GM19452 (cell line): ENCODE data around the gene MBD4.
"Not testable (repeated sequence)": the region's sequence is repeated elsewhere in the genome, so short reads cannot be mapped to it uniquely, and the experiment has no call there.

Experiments
- ATAC-seq: cut with Tn5 transposase; IDR thresholded peaks from one replicate; pipeline ENCODE4 v1.9.1; 2021; ENCODE audit not compliant: unreplicated experiment

The MBD4 gene

GRCh38 chr3:129432671-129433070 is 7.1 kb downstream of the MBD4 start:
- no peak for ATAC-seq

DNA sequence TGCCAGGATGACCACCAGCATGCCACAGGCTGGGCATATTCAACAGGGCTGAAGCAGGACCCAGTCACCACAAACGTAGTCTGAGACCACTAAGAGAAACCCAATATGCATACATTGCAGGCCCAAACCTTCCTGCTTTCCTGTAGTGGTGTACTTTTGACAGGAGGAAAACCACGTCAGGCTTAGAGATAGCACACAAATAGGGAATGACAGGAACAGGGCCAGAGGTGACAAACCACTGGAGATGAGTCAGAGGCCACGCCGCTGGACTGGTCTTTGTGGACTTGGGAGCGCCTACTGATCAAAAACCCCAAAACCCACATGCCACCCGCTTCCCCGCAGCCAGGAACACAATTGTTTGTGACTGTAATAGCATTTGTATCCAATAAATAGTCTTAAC is 7.7 kb downstream of the MBD4 start:
- ATAC-seq, result no peak

DNA sequence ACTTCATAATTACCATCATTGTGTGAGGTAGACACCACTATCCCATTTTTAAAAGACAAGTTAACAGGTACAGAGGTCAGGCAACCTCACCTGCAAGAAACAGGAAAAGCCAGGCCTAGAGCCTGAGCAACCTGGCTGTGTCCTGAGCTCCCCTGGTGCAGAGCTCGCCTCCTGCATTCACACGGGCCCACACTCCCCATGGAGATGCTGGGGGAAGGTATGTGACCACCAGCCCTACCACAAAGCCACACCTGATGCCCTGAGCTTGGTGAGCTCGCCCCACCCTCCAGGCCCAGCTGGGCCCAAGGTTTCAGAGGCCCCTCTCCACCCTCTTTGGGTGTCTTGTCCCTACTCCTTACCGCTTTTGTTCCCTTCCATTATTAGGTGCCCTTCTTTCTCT is 10.1 kb downstream of the MBD4 start:
- ATAC-seq, result no peak

GRCh38 chr3:129429080-129429451 is 10.7 kb downstream of the MBD4 start:
- no peak for ATAC-seq

DNA sequence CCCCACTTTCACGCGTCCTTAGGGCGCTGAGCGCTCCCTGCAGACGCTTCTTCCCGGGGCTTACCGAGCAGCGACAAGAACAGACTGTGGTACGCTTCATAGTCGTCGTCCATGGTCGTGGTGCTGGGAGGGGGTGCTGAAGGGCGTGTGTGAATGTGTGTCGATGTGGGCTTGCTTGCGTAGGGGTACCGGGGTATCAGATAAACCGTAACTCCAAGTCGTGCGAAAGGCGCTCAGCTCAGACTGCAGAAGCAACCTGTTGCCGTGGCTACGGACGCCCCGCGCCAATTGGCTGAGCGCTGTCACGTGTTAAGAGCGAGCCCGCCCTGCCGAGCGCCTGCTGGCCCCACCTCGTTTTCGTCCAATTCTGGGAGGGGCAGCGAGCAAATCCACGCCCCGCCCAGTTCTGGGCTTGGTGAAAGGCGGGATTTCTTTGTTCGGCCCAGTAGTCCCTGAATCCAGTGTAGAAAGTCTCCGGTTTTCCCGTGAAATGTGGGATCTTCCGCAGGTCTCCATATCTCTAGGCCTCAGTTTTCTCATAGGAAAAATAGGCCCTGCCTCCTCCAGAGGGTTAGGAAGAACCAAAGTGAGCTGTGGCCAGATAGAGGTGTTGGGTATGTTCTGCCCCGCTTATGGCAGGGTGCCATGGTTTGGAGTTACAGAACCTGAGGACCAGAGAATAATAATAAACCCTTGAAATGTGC is 11.2 kb downstream of the MBD4 start, which contains the start of gene EFCAB12:
EFCAB12 (minus strand) TSS at position 261 of the 704 bp plus-strand sequence; CDS start at position 113, 148 bp downstream.
- peak; percentile 94 for ATAC-seq

DNA sequence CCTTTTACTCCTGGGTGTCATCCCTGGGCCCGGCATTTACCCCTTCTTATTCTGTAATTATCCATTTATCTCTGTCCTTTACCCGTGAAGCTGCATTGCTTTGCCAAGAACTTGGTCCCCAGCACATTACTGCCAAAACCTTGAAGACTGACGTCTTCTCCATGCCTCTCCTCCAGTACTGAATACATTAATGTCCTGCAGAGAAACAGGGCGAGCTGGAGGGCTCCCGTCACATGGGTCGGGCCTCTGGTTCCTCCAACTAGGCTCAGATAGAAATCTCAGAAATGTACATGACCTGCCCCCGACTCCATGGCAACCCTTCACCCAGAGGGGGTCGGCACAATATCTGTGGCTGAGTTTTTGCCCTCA is 11.8 kb downstream of the MBD4 start:
- no peak for ATAC-seq

DNA sequence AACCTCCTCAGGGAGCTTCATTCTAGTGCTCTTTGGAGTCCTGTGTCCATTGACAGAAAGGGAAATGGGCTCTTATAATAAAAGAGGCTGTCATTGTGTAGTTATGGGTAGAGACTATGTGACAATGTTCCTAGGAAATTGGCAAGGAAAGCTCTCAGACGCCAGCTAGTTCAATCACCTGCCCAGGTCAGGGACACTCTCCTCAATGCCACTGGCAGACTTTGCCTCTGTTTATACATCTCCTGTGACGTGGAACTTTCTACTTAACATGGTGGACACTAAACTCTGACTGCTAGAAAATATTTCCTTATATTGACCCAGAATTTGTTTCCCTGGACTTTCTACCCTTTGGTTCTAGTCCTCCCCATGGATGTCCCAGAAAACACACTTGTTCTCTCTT is 14.1 kb downstream of the MBD4 start:
- ATAC-seq, result no peak

GRCh38 chr3:129425213-129425612 is 14.5 kb downstream of the MBD4 start:
- ATAC-seq, result no peak

DNA sequence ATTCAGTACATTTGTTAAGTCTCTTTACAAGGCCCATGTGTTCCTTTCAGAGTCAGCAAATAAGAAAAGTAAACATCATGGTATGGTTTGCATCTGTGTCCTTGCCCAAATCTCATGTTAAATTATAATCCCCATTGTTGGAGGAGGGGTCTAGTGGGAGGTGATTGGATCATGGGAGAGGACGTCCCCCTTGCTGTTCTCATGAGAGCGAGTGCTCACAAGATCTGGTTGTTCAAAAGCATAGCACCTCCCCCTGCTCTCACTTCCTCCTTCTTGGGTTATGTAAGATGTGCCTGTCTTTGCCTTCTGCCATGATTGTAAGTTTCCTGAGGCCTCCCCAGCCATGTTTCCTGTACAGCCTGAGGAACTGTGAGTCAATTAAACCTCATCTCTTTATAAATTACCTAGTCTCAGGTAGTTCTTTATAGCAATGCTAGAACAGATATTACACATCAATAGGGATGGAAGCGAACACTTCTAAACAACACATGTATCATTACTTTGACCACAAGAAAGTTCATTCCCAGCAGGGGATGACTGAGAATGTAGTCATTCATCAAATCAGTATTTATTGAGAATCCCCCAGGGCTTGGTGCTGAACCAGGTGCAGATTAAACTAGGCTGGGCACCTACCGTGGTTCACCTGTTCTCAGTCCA is 15.4 kb downstream of the MBD4 start:
- ATAC-seq, result peak; percentile 60

- no peak for ATAC-seq
Measured at GRCh38 chr3:129422897-129423296, 16.9 kb downstream of the MBD4 start.

GRCh38 chr3:129421988-129422745 is 17.6 kb downstream of the MBD4 start:
- ATAC-seq, result no peak

DNA sequence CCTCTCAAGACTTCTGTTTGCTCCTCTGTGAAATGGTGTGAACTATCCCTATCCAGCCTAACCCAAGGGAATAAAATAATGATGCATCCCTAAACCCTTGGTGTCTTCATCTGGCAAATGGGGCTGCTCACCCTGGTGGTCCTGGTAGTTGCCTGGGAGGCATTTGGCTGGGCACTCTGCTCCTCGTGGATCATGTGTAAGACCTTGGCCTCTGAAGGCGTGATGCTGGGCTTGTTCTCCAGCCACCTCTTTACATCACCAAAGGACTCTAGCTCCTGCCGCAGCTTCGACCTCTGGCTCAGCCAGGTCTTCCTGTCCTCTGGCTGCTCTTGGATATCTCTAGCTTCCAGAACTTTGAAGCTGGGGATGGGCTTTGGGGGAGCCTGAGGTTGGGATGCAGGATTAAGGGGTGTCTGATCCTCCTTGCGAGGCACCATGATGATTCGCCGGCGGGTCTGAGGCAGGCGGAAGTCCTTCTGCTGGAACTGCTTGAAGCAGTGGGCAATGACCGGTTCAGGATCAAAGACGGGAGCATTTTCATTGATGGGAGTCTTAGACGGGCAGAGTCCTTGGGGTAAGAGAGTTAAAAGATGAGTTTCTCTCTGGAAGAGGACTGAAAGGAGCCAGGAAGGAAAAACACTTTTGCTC is 18.4 kb downstream of the MBD4 start:
- no peak for ATAC-seq

DNA sequence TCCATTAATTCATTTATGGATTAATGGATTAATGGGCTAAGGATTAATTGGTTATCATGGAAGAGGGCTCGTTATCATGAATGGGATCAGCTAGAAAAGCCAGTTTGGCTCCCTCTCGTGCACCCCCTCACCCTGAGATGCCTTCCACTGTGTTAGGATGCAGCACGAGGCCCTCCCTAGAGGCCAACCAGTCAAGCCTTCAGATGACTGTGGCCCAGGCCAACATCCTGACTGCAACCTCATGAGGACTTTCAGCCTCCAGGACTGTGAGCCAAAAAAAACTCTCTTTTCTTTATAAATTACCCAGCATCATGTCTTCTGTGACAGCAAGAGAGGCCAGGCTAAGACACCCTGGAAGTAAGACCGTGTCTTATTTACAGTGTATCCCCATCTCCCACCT is 20.3 kb downstream of the MBD4 start:
- no peak for ATAC-seq

DNA sequence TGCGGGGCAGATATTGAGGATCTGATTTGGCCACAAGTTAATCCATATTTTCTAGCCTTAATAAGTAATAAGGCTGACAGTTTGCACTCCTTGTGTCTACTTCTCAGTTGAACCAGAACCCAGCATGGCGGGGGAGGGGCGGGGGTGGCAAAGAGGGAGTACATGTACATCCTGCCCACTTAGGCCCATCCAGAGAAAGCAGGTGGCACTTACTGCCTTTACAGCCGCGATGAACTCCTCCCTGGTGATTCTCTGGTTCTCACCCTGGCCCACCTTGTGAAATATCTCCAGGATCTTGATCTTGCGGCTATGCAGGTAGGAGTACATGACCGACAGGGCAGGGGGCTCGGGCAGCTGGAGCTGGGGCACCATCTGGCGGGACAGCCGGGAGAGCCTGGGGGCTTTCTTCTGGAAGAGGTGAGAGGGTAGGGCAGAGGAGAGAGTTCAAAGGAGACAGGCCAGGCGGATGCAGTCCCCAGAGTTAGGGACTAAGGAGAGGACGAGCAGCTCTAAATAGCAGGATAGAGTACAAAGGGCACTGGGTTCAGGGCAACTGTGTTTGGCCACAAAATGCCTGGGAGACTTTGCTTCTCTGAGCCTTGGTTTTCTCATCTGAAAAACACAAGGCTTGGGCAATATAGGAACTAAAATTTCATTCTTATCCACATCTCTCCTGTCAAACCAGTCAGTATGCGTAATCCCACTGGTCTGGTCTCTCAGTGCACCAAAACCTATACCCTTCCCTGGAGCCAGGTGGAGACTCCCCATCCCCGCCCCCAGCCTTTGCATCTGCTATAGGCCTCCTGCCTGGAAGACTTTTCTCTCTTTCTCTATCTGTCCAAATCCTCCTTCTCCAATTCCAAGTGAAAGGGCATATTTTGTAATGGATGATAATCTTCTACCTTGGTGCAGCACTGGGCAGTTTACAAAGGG is 21.4 kb downstream of the MBD4 start:
- ATAC-seq, result no peak

DNA sequence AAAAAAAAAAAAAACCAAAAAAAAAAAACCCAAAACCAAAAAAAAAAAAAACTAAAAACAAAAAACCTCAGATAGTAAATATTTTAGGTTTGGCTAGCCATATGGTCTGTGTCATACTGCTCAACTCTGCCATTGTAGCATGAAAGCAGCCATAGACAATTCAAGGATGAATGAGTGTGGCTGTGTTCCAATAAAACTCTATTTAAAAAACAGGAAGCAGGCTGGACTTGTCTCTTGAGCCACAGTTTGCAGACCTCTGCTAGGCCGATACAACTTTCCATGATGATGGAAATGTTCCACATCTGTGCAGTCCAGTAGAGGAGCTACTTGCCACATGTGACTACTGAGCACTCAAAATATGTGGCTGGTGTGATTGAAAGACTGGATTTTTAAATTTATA is 22.4 kb downstream of the MBD4 start:
- ATAC-seq, result no peak

GRCh38 chr3:129416415-129416814 is 23.3 kb downstream of the MBD4 start:
- ATAC-seq, result no peak

DNA sequence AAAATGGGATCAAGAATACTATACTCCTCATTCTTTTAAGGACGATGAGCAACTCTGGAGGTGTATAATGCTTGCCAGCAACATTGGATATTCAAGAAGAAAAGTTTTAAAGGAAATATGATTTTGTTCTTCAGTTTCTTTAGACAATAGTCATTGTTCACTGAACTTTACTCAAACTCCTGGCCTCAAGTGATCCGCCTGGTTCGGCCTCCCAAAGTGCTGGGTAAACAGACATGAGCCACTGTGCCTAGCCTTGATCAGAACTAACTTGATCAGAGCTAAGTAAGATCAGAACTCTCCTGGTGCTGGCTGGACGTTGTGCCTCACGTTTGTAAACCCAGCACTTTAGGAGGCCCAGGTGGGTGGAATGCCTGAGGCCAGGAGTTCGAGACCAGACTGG is 23.9 kb downstream of the MBD4 start:
- no peak for ATAC-seq

- no peak for ATAC-seq
Measured at GRCh38 chr3:129415378-129415777, 24.4 kb downstream of the MBD4 start.

DNA sequence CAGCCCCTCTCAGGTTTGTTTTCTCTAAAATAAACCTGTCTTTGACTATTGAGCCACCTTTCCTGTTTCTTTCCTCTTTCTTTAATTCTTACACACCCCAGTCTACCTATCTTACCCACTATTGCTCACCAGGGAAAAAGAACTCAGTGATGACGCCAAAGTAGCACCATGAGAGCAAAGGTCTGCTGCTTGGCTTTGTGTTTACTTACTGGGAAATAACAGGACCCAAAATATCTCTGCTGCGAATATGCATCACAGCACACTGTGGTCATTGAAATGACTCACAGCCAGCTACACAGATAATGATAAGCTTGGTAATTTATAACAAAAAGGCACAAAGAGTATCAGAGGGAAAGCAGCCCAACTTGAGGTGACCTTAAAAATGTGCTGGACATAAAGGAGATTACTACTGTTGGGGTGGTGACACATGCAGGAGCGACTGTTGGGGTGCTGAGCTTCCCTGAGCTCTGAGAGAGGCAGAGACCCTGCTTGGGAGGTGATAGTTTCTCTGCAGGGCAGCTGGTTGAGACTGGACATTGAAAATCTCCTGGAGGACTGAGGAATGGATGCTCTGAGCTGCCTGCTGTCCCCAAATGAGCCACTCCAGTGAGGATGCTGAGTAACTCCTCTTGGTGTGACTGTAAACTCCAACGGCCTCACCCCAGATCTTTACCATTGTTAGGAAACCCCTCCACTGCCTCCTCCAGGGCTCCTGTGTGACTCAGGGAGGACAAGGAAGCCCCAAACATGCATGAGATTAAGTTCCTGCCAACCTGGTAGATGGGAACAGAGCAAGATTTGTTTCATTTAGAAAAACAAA is 25.9 kb downstream of the MBD4 start:
- peak; percentile 77 for ATAC-seq

DNA sequence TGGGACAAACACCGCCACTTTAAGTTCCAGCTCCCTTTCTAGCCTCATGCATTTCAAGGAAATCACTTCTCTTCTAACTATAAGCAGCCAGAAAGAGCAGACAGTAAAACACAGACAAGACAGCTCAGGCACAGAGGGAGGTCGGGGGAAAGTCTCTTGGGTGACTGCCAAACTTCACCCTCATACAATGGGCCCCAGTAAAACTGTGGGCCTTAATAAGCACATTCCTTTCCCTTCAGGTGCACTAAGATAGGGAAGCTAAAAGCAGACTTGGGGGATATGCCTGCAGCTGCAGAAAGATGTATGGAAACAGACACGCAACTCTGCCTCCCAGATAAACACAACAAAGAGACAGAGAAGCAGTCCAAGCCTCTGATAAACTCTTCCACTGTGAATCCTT is 26.5 kb downstream of the MBD4 start:
- ATAC-seq, result not testable (repeated sequence)
